HG03159 (cell line): ENCODE results near the gene PUSL1.
A peak's percentile ranks its signal among the peaks of the same experiment; 100 is the strongest.

Source experiments
- ATAC-seq: cut with Tn5 transposase; IDR thresholded peaks from one replicate; pipeline ENCODE4 v1.9.1; 2021; ENCODE audit warnings: mild to moderate bottlenecking, moderate library complexity; ENCODE audit not compliant: unreplicated experiment

Gene PUSL1

GRCh38 chr1:1307923-1308755 lies at the start of gene PUSL1, which contains the start of gene ACAP3:
Gene PUSL1 (plus strand): TSS chr1:1308597. CDS start chr1:1308644, 47 bp downstream.
Gene ACAP3 (minus strand): TSS chr1:1307930. CDS start chr1:1307815, 115 bp downstream.
- ATAC-seq = peak; percentile 59

GRCh38 chr1:1259119-1259488 lies 49.3 kb upstream of the PUSL1 start:
- ATAC-seq = no peak

GRCh38 chr1:1259540-1259939 lies 48.9 kb upstream of the PUSL1 start:
- ATAC-seq = no peak

GRCh38 chr1:1259951-1260600 lies 48.3 kb upstream of the PUSL1 start:
- no peak for ATAC-seq

- no peak for ATAC-seq
These were observed 47.4 kb upstream of the PUSL1 start for GRCh38 chr1:1260843-1261560.

GRCh38 chr1:1262071-1262470 lies 46.3 kb upstream of the PUSL1 start:
- ATAC-seq = no peak

- ATAC-seq = no peak
These were observed 45.6 kb upstream of the PUSL1 start for GRCh38 chr1:1262758-1263157.

GRCh38 chr1:1264026-1264425 lies 44.4 kb upstream of the PUSL1 start:
- ATAC-seq = no peak

- no peak for ATAC-seq
These were observed 43.5 kb upstream of the PUSL1 start for GRCh38 chr1:1264868-1265272.

GRCh38 chr1:1267488-1268283 lies 40.7 kb upstream of the PUSL1 start:
- ATAC-seq = no peak

- ATAC-seq = no peak
These were observed 40.1 kb upstream of the PUSL1 start for GRCh38 chr1:1268284-1268682.

- no peak for ATAC-seq
These were observed 37.6 kb upstream of the PUSL1 start for GRCh38 chr1:1270813-1271212.

GRCh38 chr1:1272341-1273208 lies 35.8 kb upstream of the PUSL1 start:
- no peak for ATAC-seq

- ATAC-seq = peak; percentile 8
These were observed 35.2 kb upstream of the PUSL1 start for GRCh38 chr1:1273209-1273511.

- ATAC-seq = peak; percentile 79
These were observed 34.7 kb upstream of the PUSL1 start, which contains the start of gene UBE2J2 for GRCh38 chr1:1273512-1274298. Gene UBE2J2 (minus strand): TSS chr1:1273854. CDS start chr1:1267992, 5,862 bp downstream.

- ATAC-seq = no peak
These were observed 34.0 kb upstream of the PUSL1 start for GRCh38 chr1:1274299-1274930.

GRCh38 chr1:1274931-1275431 lies 33.4 kb upstream of the PUSL1 start:
- no peak for ATAC-seq

GRCh38 chr1:1275836-1276235 lies 32.6 kb upstream of the PUSL1 start:
- ATAC-seq = no peak
